A673 (cell line): ENCODE measurements around the gene CRYBG2. TPM values are rescaled to one million over a fixed set of nuclear protein-coding genes. Genes with fewer than 3 reads are reported as not detected.
"Not testable (repeated sequence)": the region's sequence is repeated elsewhere in the genome, so short reads cannot be mapped to it uniquely, and the experiment has no call there.

Source experiments
- BruUV-seq: library from RNA; stranded (reverse); fragments of 400-500 nt; replicated peaks from 2 replicates; lab custom pipeline; 2021; lab: Mats Ljungman, UMichigan
- CTCF ChIA-PET: fragments of 300-600 bp; sonication (Branson Sonifier 250); formaldehyde crosslinking; loops from one replicate; lab custom pipeline; 2022; ENCODE audit warnings: antibody characterized with exemption; lab: Charles Lee
- POLR2A ChIA-PET: fragments of 300-600 bp; sonication (Branson Sonifier 250); formaldehyde crosslinking; loops from one replicate; lab custom pipeline; 2022; ENCODE audit warnings: antibody characterized with exemption; ENCODE audit not compliant: low non-redundant PET; lab: Charles Lee
- DNase-seq: peaks from one replicate; pipeline ENCODE4 v3.0.0-alpha.2; 2015; ENCODE audit warnings: low spot score
- H3K27ac ChIP-seq: fragments of 200-600 bp; sonication (generic); 2 replicates; pipeline ENCODE4 v1.5.1; 2016; ENCODE audit warnings: mixed run types, low read depth, mild to moderate bottlenecking, mixed read lengths, antibody characterized with exemption, low read length; ENCODE audit not compliant: poor library complexity, severe bottlenecking
- H3K27me3 ChIP-seq: fragments of 200-600 bp; sonication (generic); replicated peaks from 2 replicates; pipeline ENCODE4 v1.6.1; 2017; ENCODE audit warnings: mixed run types, low read depth, mild to moderate bottlenecking, mixed read lengths, antibody characterized with exemption, low read length; ENCODE audit not compliant: insufficient read depth, poor library complexity
- H3K36me3 ChIP-seq: fragments of 200-600 bp; sonication (generic); 2 replicates; pipeline ENCODE4 v1.6.1; 2016; ENCODE audit warnings: mixed run types, mild to moderate bottlenecking, mixed read lengths, antibody characterized with exemption, low read length; ENCODE audit not compliant: insufficient read depth, poor library complexity, severe bottlenecking
- H3K4me1 ChIP-seq: fragments of 200-600 bp; sonication (generic); 2 replicates; pipeline ENCODE4 v1.6.1; 2017; ENCODE audit warnings: mixed run types, mild to moderate bottlenecking, mixed read lengths, antibody characterized with exemption, low read length; ENCODE audit not compliant: insufficient read depth, poor library complexity, severe bottlenecking
- H3K4me3 ChIP-seq: fragments of 200-600 bp; sonication (generic); 2 replicates; pipeline ENCODE4 v1.5.1; 2016; ENCODE audit warnings: low read depth, mixed run types, mild to moderate bottlenecking, mixed read lengths, low read length; ENCODE audit not compliant: poor library complexity, severe bottlenecking
- H3K9me3 ChIP-seq: fragments of 200-600 bp; sonication (generic); 2 replicates; pipeline ENCODE4 v1.6.1; 2016; ENCODE audit warnings: mixed run types, low read depth, mild to moderate bottlenecking, mixed read lengths, antibody characterized with exemption, low read length; ENCODE audit not compliant: poor library complexity, severe bottlenecking
- EZH2 ChIP-seq: fragments of 200-600 bp; sonication (generic); IDR thresholded peaks from 2 replicates; pipeline ENCODE4 v1.6.1; 2017; ENCODE audit warnings: borderline replicate concordance, low read depth, mild to moderate bottlenecking, mixed read lengths, antibody characterized with exemption, low read length; ENCODE audit not compliant: poor library complexity, severe bottlenecking
- intact Hi-C: fragments of 100-400 bp; cut with micrococcal nuclease; formaldehyde crosslinking; loops from one replicate; pipeline ENCODE4 v1.10.0; 2022; ENCODE audit not compliant: unreplicated experiment
- total RNA-seq: library from RNA; stranded (reverse); gene quantifications from 2 replicates; pipeline ENCODE4 v1.2.3, GENCODE V29; 2021
- TF ChIP-seq, protein P1 (sequence below): fragments of 300-800, 200-600 bp; sonication (generic); conservative IDR thresholded peaks from 2 replicates; pipeline ENCODE4 v1.5.1; 2017; ENCODE audit warnings: low read depth, mild to moderate bottlenecking, antibody characterized with exemption, low read length, moderate library complexity, mixed read lengths

Gene CRYBG2
- total RNA-seq, 1 experiment from 2014 or later: not detected

DNA sequence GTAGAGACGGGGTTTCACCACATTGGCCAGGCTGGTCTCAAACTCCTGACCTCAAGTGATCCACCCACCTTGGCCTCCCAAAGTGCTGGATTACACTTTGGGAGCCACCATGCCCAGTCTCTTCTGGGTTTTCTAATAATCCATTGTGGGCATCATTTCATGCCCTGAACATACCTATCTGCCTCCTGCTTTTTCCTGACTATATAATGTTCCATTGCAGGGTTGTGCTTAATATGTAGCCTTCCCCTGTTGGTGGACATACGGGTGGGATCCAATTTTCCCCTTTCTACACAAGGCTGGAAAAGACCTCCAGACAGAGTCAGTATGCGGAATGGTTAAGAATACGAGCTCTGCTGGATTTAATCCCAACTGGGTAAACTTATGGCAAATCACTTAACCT lies 22.1 kb upstream of the CRYBG2 start:
- H3K4me3 ChIP-seq: no peak overlapping the region
- POLR2A ChIA-PET: no interaction called here
- CTCF ChIA-PET: no interaction called here
- no peaks in the 10 kb centered on the region for H3K4me1 ChIP-seq
- DNase-seq: no peak
- no peaks in the 10 kb centered on the region for H3K36me3 ChIP-seq
- no TSS peak for BruUV-seq
- no peaks in the 10 kb centered on the region for H3K9me3 ChIP-seq
- intact Hi-C loops: no loop called here
- no peak overlapping the region for H3K27ac ChIP-seq
- no peaks in the 10 kb centered on the region for H3K27me3 ChIP-seq
- TF ChIP-seq, protein P1, sequence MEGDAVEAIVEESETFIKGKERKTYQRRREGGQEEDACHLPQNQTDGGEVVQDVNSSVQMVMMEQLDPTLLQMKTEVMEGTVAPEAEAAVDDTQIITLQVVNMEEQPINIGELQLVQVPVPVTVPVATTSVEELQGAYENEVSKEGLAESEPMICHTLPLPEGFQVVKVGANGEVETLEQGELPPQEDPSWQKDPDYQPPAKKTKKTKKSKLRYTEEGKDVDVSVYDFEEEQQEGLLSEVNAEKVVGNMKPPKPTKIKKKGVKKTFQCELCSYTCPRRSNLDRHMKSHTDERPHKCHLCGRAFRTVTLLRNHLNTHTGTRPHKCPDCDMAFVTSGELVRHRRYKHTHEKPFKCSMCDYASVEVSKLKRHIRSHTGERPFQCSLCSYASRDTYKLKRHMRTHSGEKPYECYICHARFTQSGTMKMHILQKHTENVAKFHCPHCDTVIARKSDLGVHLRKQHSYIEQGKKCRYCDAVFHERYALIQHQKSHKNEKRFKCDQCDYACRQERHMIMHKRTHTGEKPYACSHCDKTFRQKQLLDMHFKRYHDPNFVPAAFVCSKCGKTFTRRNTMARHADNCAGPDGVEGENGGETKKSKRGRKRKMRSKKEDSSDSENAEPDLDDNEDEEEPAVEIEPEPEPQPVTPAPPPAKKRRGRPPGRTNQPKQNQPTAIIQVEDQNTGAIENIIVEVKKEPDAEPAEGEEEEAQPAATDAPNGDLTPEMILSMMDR: no peak
- TF ChIP-seq EZH2: no peak

GRCh38 chr1:26375081-26375480 lies 21.2 kb upstream of the CRYBG2 start:
- Histone ChIP-seq H3K9me3 (no peaks in the 10 kb centered on the region), H3K27ac (no peak overlapping the region), H3K4me3 (no peak overlapping the region), H3K27me3 (no peaks in the 10 kb centered on the region), H3K4me1 (no peaks in the 10 kb centered on the region), H3K36me3 (no peaks in the 10 kb centered on the region)
- intact Hi-C loops: no loop called here
- BruUV-seq: no TSS peak
- ChIA-PET CTCF (no interaction called here), POLR2A (no interaction called here)
- TF ChIP-seq, protein P1: no peak
- no peak for TF ChIP-seq EZH2
- DNase-seq: no peak

DNA sequence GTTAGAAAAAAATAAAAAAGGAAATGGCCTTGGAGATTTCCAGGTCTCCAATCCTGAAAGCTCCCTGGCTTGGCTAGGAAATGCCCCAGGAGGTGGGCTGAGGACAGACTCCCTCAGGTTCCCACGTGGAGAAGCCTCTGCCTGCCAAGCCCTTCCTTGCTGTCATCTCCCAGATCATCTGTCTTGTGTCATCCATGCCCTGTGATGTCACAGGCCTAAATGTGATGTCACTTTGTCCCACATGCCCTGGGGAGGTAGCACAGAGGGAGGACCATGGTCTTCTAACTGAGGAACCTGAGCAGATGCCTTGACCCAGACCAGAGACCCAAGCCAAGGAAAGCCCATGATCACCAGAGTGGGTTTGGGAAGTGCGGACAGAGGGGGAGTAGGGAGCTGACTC lies 20.4 kb upstream of the CRYBG2 start:
- POLR2A ChIA-PET, H3K36me3 ChIP-seq, H3K27ac ChIP-seq, BruUV-seq, H3K27me3 ChIP-seq, H3K4me3 ChIP-seq, DNase-seq, intact Hi-C loops, H3K9me3 ChIP-seq, CTCF ChIA-PET, H3K4me1 ChIP-seq: not testable (repeated sequence)

DNA sequence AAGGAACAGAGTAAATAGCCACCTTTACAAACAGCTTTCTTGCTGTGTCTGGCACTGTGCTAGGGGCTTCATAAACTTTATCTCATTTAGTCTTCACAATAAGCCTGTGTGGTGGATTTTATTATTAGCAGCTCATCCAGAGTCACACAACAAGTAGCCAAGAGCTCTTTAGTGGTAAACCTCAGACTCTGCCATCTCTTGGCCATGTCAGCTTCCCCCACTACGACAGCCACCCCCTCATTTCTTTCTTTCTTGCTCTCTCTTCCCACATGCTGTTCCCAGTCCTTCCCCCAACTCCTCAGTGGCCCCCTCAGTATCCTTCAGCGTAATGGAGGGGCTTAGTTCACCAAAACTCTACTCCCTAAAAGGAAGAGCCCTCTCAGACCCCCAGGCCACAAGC lies 19.9 kb upstream of the CRYBG2 start:
- intact Hi-C loops: no loop called here
- DNase-seq: no peak
- POLR2A ChIA-PET: no interaction called here
- TF ChIP-seq, protein P1: no peak
- TF ChIP-seq EZH2: no peak
- Histone ChIP-seq H3K4me3 (no peak overlapping the region), H3K27ac (no peak overlapping the region), H3K9me3 (no peaks in the 10 kb centered on the region), H3K27me3 (no peaks in the 10 kb centered on the region), H3K4me1 (no peaks in the 10 kb centered on the region), H3K36me3 (no peaks in the 10 kb centered on the region)
- CTCF ChIA-PET: no interaction called here
- no TSS peak for BruUV-seq
